SW 1271 (cell line): Measurements from ENCODE around the gene ID2.

Source experiments
- DNase-seq, 2 experiments: peaks; one replicate each; lab custom pipeline; 2025; lab: John Stamatoyannopoulos, UW

The ID2 gene

GRCh38 chr2:8681786-8682692 lies at the start of gene ID2:
Gene ID2, plus strand, starts transcription at chr2:8682056. Its CDS starts 110 bp downstream, at chr2:8682166.
- DNase-seq, result peak; percentile 91 to 93

GRCh38 chr2:8632755-8633154 lies 49.1 kb upstream of the ID2 start:
- DNase-seq, result no peak

GRCh38 chr2:8633186-8633734 lies 48.6 kb upstream of the ID2 start:
- no peak for DNase-seq

GRCh38 chr2:8633735-8634313 lies 48.0 kb upstream of the ID2 start:
- DNase-seq, result no peak

- DNase-seq, result no peak
Measured at GRCh38 chr2:8634466-8635172, 47.2 kb upstream of the ID2 start.

- no peak for DNase-seq
Measured at GRCh38 chr2:8636041-8636491, 45.8 kb upstream of the ID2 start.

- DNase-seq, result no peak
Measured at GRCh38 chr2:8636721-8637636, 44.9 kb upstream of the ID2 start.

- no peak for DNase-seq
Measured at GRCh38 chr2:8638327-8638726, 43.5 kb upstream of the ID2 start.

- no peak for DNase-seq
Measured at GRCh38 chr2:8639122-8639635, 42.7 kb upstream of the ID2 start.

- DNase-seq, result no peak
Measured at GRCh38 chr2:8640498-8640897, 41.4 kb upstream of the ID2 start.

- no peak for DNase-seq
Measured at GRCh38 chr2:8641301-8641965, 40.4 kb upstream of the ID2 start.

GRCh38 chr2:8642366-8643068 lies 39.3 kb upstream of the ID2 start:
- DNase-seq, result no peak

- no peak for DNase-seq
Measured at GRCh38 chr2:8643250-8643995, 38.4 kb upstream of the ID2 start.

- no peak for DNase-seq
Measured at GRCh38 chr2:8643996-8644356, 37.9 kb upstream of the ID2 start.

- DNase-seq, result no peak
Measured at GRCh38 chr2:8644605-8645175, 37.2 kb upstream of the ID2 start.

GRCh38 chr2:8645176-8645831 lies 36.6 kb upstream of the ID2 start:
- DNase-seq, result no peak

- DNase-seq, result no peak
Measured at GRCh38 chr2:8646731-8647461, 35.0 kb upstream of the ID2 start.

- DNase-seq, result no peak
Measured at GRCh38 chr2:8647462-8647857, 34.4 kb upstream of the ID2 start.
